Right lobe of liver (tissue), 6 donors: ENCODE data around the gene MYO7A. TPM values are rescaled to one million over a fixed set of nuclear protein-coding genes. Genes with fewer than 3 reads are reported as not detected.

Experiments used
- ATAC-seq, 4 donors: fragments of 200-7000 bp; cut with Tn5 transposase; one replicate each; pipeline ENCODE4 v1.9.1; 2020; ENCODE audit warnings: mild to moderate bottlenecking in 4 of 4, moderate library complexity in 4 of 4
- DNase-seq, 3 donors: peaks; one replicate each; pipeline ENCODE4 v3.0.0-alpha.2; 2020
- H3K27ac ChIP-seq, 3 donors: fragments of 200-600 bp; one replicate each; pipeline ENCODE4 v1.8.0; 2022
- H3K27me3 ChIP-seq, 2 donors: fragments of 200-600 bp; one replicate each; pipeline ENCODE4 v1.8.0; 2022
- H3K36me3 ChIP-seq, 4 donors: fragments of 200-600 bp; sonication (generic) in 1 of 4; one replicate each; pipeline versions ENCODE4 v1.5.1 to v1.8.0; 2017 to 2022; ENCODE audit warnings: control low read depth in 1 of 4
- H3K4me1 ChIP-seq, 4 donors: fragments of 200-600 bp; sonication (generic) in 1 of 4; one replicate each; pipeline versions ENCODE4 v1.5.1 to v1.8.0; 2017 to 2022; ENCODE audit warnings: control low read depth in 1 of 4
- H3K4me3 ChIP-seq, 3 donors: fragments of 200-600 bp; one replicate each; pipeline ENCODE4 v1.8.0; 2022
- H3K9me3 ChIP-seq, 4 donors: fragments of 200-600 bp; sonication (generic) in 1 of 4; one replicate each; pipeline versions ENCODE4 v1.5.1 to v1.8.0; 2017 to 2022; ENCODE audit warnings: control low read depth in 1 of 4
- POLR2A ChIP-seq: fragments of 450-650 bp; IDR thresholded peaks from one replicate; pipeline ENCODE4 v1.6.1; 2017; ENCODE audit warnings: antibody characterized with exemption, mild to moderate bottlenecking
- WGBS: methylation state at CpG from one replicate; pipeline ENCODE4 v1.1.6; 2018; ENCODE audit warnings: low coverage, low lambda C conversion rate; ENCODE audit not compliant: insufficient coverage; ENCODE audit errors: missing lambda C conversion rate; 5-methylcytosine and 5-hydroxymethylcytosine counted together
- intact Hi-C, 2 donors: fragments of 100-400 bp; cut with DNase I; formaldehyde crosslinking; loops; one replicate each; pipeline versions ENCODE4 v1.11.2 to v1.14.1; 2022
- total RNA-seq, 6 experiments: library from RNA; depleted of rRNA in 2 of 6; stranded (reverse); fragments of >200 nt in 2 of 6; fragmentation: NEBNext Ultra II Directional in 3 of 6; extraction: Animal tissue kit (Norgen Biotek cat#: 25700) in 3 of 6; gene quantifications; one replicate each; pipeline versions ENCODE4 v1.1.0 to v1.2.4, GENCODE V29; 2016 to 2023
- TF ChIP-seq, protein P1 (sequence below), 4 donors: fragments of 200-600 bp in 3 of 4; fragments of 450-650 bp in 1 of 4; IDR thresholded peaks; one replicate each; pipeline versions ENCODE4 v1.5.1 to v1.8.0; 2016 to 2022; ENCODE audit warnings: antibody characterized with exemption in 4 of 4, mild to moderate bottlenecking in 2 of 4
- donor health status: DM: no; HTN: yes; CAD: no.
- donor health status: DM: no; HTN: no; CAD: no.
- donor health status: DM: no; HTN: no; CAD: no.
- donor health status: DM: no; HTN: yes; CAD: no.
- donor health status: DM: no; HTN: yes; CAD: no.

MYO7A gene
- total RNA-seq, 6 experiments from 2014 or later = 23.6 to 39.6 (median 32.0) TPM

DNA sequence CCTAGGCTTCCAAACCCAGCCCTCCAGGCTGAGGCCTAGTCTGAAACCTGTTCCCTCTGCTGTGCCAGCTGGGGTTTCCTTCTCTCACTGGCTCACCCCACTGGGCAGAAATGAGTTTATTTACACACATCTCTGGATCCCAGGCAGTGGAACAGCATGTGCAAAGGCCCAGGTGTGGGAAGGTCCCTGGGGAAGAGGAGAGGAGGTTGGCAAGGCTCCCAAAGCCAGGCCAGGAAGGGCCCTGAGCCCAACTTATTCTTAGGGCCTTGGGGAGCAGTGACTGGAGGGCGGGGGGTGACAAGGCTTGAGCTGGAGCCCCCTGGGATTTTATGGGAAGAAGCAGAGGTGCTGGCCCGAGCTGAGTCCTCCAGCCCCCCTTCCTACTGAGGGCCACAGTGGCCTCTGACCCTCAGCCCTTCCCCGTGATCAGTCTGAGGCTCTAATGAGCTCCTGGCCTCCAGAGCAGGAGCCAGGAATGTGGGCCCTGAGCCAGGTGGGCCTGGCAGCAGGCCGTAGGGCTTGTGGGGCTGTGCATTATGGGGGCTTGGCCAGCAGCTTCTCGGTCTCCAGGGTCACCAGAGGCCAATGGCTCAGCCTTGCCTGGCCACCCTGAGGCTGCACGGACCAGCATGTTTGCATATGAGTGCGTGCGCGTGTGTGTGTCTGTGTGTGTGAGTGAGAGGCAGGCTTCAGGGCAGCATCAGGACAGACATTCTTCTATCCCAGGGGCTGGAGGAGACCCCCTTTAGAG lies 2.9 kb downstream of the MYO7A start:
- 27% methylated on average over 2 of the region's 9 CpGs for WGBS
- peak overlapping the region; percentile 51 to 88 (median 65) for H3K27ac ChIP-seq

GRCh38 chr11:77131560-77131959 lies 3.5 kb downstream of the MYO7A start:
- DNase-seq (no peak), ATAC-seq (no peak)
- Histone ChIP-seq H3K9me3 (no peaks in the 10 kb centered on the region), H3K4me1 (peaks cover 0 to 59% (median 29%) of the 10 kb centered on the region in 4 donors), H3K36me3 (no peaks in the 10 kb centered on the region), H3K4me3 (peak overlapping the region in 1 of 3 donors; percentile 1), H3K27ac (peak overlapping the region; percentile 44 to 88 (median 65)), H3K27me3 (no peaks in the 10 kb centered on the region)
- WGBS = no CpG with 5 or more reads among the region's 6 CpGs
- intact Hi-C loops = no loop called here
- no peak for TF ChIP-seq POLR2A
- TF ChIP-seq, protein P1, sequence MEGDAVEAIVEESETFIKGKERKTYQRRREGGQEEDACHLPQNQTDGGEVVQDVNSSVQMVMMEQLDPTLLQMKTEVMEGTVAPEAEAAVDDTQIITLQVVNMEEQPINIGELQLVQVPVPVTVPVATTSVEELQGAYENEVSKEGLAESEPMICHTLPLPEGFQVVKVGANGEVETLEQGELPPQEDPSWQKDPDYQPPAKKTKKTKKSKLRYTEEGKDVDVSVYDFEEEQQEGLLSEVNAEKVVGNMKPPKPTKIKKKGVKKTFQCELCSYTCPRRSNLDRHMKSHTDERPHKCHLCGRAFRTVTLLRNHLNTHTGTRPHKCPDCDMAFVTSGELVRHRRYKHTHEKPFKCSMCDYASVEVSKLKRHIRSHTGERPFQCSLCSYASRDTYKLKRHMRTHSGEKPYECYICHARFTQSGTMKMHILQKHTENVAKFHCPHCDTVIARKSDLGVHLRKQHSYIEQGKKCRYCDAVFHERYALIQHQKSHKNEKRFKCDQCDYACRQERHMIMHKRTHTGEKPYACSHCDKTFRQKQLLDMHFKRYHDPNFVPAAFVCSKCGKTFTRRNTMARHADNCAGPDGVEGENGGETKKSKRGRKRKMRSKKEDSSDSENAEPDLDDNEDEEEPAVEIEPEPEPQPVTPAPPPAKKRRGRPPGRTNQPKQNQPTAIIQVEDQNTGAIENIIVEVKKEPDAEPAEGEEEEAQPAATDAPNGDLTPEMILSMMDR (IDR thresholded peaks at IDR 0.05) = no peak

More for the DNA sequence above, 2.9 kb downstream of the MYO7A start:
- no peaks in the 10 kb centered on the region for H3K9me3 ChIP-seq
- intact Hi-C loops = no loop called here
- peak overlapping the region in 1 of 3 donors; percentile 1 for H3K4me3 ChIP-seq
- DNase-seq (peak; percentile 90 to 97 (median 96)), ATAC-seq (peak; percentile 64 to 74 (median 72))
- H3K4me1 ChIP-seq = peaks cover 0 to 53% (median 27%) of the 10 kb centered on the region in 4 donors
- TF ChIP-seq, protein P1 (IDR thresholded peaks at IDR 0.05) = no peak
- TF ChIP-seq POLR2A = no peak
- H3K27me3 ChIP-seq = no peaks in the 10 kb centered on the region
- H3K36me3 ChIP-seq = no peaks in the 10 kb centered on the region

DNA sequence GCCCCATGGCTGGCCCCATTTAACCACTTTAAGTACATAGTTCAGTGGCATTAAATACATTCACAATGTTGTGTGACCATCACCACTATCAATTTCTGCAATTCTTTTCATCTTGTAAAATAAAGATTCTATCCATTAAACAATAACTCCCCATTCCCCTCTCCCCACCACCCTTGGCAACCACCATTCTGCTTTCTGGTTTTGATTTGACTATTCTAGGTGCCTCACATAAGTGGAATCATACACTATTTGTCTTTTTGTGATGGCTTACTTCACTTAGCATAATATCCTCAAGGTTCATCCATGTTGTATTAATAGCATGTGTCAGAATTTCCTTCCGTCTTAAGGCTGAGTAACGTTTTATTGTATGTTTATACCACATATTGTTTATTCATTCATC lies 7.0 kb downstream of the MYO7A start:
- H3K27me3 ChIP-seq = no peaks in the 10 kb centered on the region

DNA sequence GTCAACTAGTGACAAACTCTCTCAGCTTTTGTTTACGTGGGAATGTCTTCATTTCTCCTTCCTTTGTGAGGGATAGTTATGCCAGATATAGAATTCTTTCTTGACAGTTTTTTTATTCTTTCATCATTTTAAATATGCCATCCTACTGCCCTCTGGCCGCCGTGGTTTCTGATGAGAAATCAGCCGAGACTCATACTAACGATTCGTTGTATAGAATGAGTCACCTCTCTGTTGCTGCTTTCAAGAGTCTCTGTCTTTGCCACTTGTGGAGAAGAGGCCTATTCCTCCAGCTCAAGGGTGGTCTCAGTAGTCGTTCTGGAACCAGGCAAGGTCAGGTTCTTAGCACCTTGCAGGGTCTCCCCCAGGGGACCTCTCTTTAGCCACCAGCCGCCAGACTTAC lies 8.0 kb downstream of the MYO7A start:
- Histone ChIP-seq H3K27me3 (no peaks in the 10 kb centered on the region), H3K36me3 (no peaks in the 10 kb centered on the region), H3K4me1 (peaks cover 0 to 50% (median 13%) of the 10 kb centered on the region in 4 donors), H3K27ac (peak overlapping the region in 2 of 3 donors; percentile 9 to 29), H3K9me3 (no peaks in the 10 kb centered on the region), H3K4me3 (no peak overlapping the region)
- intact Hi-C loops = no loop called here
- DNase-seq (no peak), ATAC-seq (no peak)
- TF ChIP-seq POLR2A = no peak
- TF ChIP-seq, protein P1 (IDR thresholded peaks at IDR 0.05) = no peak
- 63% methylated on average over 8 of the region's 8 CpGs for WGBS

More for the DNA sequence above, 7.0 kb downstream of the MYO7A start:
- DNase-seq (no peak), ATAC-seq (no peak)
- no peaks in the 10 kb centered on the region for H3K9me3 ChIP-seq
- no peaks in the 10 kb centered on the region for H3K36me3 ChIP-seq
- 9% methylated on average over 1 of the region's 2 CpGs for WGBS
- TF ChIP-seq POLR2A = no peak
- TF ChIP-seq, protein P1 (IDR thresholded peaks at IDR 0.05) = no peak
- no peak overlapping the region for H3K4me3 ChIP-seq
- H3K4me1 ChIP-seq = peaks cover 0 to 52% (median 18%) of the 10 kb centered on the region in 4 donors
- intact Hi-C loops = no loop called here
- H3K27ac ChIP-seq = no peak overlapping the region
